Measurements from ENCODE around the gene TRIM24. TPM values are rescaled to one million over a fixed set of nuclear protein-coding genes. Genes with fewer than 3 reads are reported as not detected.

TRIM24 gene
- total RNA-seq, 1 donor from 2014 or later: 104 TPM

DNA sequence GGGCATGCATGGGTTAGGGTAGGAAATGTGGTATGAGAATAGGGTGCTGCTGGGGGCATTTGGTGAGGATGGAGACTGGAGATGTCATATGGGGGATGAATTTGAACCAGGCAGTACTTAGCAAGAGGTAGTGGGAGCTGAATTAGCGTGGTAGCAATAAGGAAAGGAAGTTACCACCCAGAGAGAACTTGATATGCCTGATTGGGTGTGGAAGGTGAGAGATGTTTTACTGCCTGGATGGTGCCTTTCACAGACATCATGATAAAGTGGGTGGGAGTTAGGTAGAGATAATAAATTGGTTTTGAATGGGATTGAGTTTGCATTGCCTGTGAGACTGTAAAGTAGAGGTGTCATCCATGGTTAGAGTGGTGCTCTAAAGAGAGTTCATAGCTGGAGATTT, 46.7 kb downstream of the TRIM24 start:
- no peak overlapping the region for H3K27ac Mint-ChIP-seq (ENCODE audit: unreplicated experiment)

GRCh38 chr7:138510003-138510402, 49.9 kb downstream of the TRIM24 start:
- no peak for DNase-seq (ENCODE audit: low spot score)
- Mint-ChIP-seq H3K27me3 (ENCODE audit: unreplicated experiment) (no peaks in the 10 kb centered on the region), H3K4me1 (ENCODE audit: unreplicated experiment) (peaks cover 19% of the 10 kb centered on the region), H3K9me3 (ENCODE audit: unreplicated experiment) (no peaks in the 10 kb centered on the region), H3K36me3 (ENCODE audit: low read depth, unreplicated experiment) (peaks cover 75% of the 10 kb centered on the region), H3K27ac (ENCODE audit: unreplicated experiment) (no peak overlapping the region), H3K4me3 (ENCODE audit: unreplicated experiment) (peak overlapping the region; percentile 48)
- TF ChIP-seq CTCF (IDR thresholded peaks at IDR 0.05; ENCODE audit: unreplicated experiment): no peak

More for the DNA sequence above, 46.7 kb downstream of the TRIM24 start:
- peaks cover 6% of the 10 kb centered on the region for H3K4me1 Mint-ChIP-seq (ENCODE audit: unreplicated experiment)
- no peaks in the 10 kb centered on the region for H3K9me3 Mint-ChIP-seq (ENCODE audit: unreplicated experiment)
- H3K4me3 Mint-ChIP-seq (ENCODE audit: unreplicated experiment): no peak overlapping the region
- no peaks in the 10 kb centered on the region for H3K27me3 Mint-ChIP-seq (ENCODE audit: unreplicated experiment)
- peaks cover 52% of the 10 kb centered on the region for H3K36me3 Mint-ChIP-seq (ENCODE audit: low read depth, unreplicated experiment)
- TF ChIP-seq CTCF (IDR thresholded peaks at IDR 0.05; ENCODE audit: unreplicated experiment): no peak
- no peak for DNase-seq (ENCODE audit: low spot score)

DNA sequence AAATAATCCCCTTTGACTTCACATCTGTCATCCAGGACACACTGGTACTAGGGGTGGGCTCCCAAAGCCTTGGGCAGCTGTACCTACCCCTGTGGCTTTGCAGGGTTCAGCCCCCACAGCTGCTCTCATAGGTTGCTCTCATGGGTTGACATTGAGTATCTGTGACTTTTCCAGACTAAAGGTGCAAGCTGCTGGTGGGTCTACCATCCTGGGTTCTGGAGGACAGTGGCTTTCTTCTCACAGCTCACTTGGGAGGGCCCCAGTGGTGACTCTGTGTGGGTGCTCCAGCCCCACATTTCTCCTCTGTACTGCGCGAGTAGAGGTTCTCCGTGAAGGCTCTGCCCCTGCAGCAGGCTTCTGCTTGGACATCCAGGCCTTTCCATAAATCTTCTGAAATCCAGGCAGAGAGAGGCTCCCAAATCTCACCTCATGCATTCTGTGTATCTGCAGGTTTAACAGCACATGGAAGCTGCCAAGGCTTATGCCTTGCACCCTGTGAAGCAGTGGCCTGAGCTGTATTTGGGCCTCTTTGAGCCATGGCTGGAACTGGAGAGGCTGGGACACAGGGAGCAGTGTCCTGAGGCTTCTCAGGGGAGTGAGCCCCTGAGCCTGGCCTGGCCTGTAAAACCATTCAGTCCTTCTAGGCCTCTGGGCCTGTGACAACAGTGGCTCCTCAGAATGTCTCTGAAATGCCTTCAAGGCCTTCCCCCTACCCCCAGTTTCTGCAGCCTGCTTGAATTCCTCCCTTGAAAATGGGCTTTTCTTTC, 52.2 kb downstream of the TRIM24 start:
- no peaks in the 10 kb centered on the region for H3K9me3 Mint-ChIP-seq (ENCODE audit: unreplicated experiment)
- no peak for DNase-seq (ENCODE audit: low spot score)
- H3K27ac Mint-ChIP-seq (ENCODE audit: unreplicated experiment): peak overlapping the region; percentile 67
- H3K4me1 Mint-ChIP-seq (ENCODE audit: unreplicated experiment): peaks cover 21% of the 10 kb centered on the region
- no peak for TF ChIP-seq CTCF (IDR thresholded peaks at IDR 0.05; ENCODE audit: unreplicated experiment)
- peaks cover 63% of the 10 kb centered on the region for H3K36me3 Mint-ChIP-seq (ENCODE audit: low read depth, unreplicated experiment)
- peak overlapping the region; percentile 74 for H3K4me3 Mint-ChIP-seq (ENCODE audit: unreplicated experiment)
- H3K27me3 Mint-ChIP-seq (ENCODE audit: unreplicated experiment): no peaks in the 10 kb centered on the region

DNA sequence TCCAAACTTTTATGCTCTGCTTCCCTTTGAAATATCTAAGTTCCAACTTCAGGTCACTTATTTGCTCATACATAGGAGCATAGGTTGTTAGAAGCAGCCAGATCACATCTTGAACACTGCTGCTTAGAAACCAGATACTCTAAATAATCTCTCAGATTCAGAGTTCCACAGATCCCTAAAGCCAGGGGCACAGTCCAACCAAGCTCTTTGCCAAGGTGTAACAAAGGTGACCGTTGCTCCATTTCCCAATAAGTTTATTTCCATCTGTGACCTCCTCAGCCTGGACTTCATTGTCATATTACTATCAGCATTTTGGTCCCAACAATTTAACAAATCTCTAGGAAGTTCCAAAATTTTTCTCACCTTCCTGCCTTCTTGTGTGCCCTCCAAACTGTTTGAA, 52.8 kb downstream of the TRIM24 start:
- peak overlapping the region; percentile 67 for H3K27ac Mint-ChIP-seq (ENCODE audit: unreplicated experiment)
- TF ChIP-seq CTCF (IDR thresholded peaks at IDR 0.05; ENCODE audit: unreplicated experiment): no peak
- peaks cover 65% of the 10 kb centered on the region for H3K36me3 Mint-ChIP-seq (ENCODE audit: low read depth, unreplicated experiment)
- H3K27me3 Mint-ChIP-seq (ENCODE audit: unreplicated experiment): no peaks in the 10 kb centered on the region
- peak overlapping the region; percentile 74 for H3K4me3 Mint-ChIP-seq (ENCODE audit: unreplicated experiment)
- H3K9me3 Mint-ChIP-seq (ENCODE audit: unreplicated experiment): no peaks in the 10 kb centered on the region
- H3K4me1 Mint-ChIP-seq (ENCODE audit: unreplicated experiment): peaks cover 21% of the 10 kb centered on the region
- DNase-seq (ENCODE audit: low spot score): no peak

GRCh38 chr7:138513344-138513871, 53.3 kb downstream of the TRIM24 start:
- Mint-ChIP-seq H3K27ac (ENCODE audit: unreplicated experiment) (no peak overlapping the region), H3K27me3 (ENCODE audit: unreplicated experiment) (no peaks in the 10 kb centered on the region), H3K4me1 (ENCODE audit: unreplicated experiment) (peaks cover 21% of the 10 kb centered on the region), H3K9me3 (ENCODE audit: unreplicated experiment) (no peaks in the 10 kb centered on the region), H3K36me3 (ENCODE audit: low read depth, unreplicated experiment) (peaks cover 61% of the 10 kb centered on the region), H3K4me3 (ENCODE audit: unreplicated experiment) (peak overlapping the region; percentile 74)
- no peak for TF ChIP-seq CTCF (IDR thresholded peaks at IDR 0.05; ENCODE audit: unreplicated experiment)
- DNase-seq (ENCODE audit: low spot score): no peak
